ACHN (cell line): Measurements from ENCODE around the gene GPC5.

Experiments used
- DNase-seq: peaks from one replicate; pipeline ENCODE4 v3.0.0-alpha.2; 2015
- in situ Hi-C: cut with HindIII; loops from 2 replicates; pipeline ENCODE4 v1.10.0; 2017; ENCODE audit warnings: low sequenced_read_pairs, low pct_ligation_motif_present, low pct_unique_long_range_greater_than_20kb

The GPC5 gene

GRCh38 chr13:92781965-92782690 is 1383.7 kb downstream of the GPC5 start:
- DNase-seq = no peak
- in situ Hi-C loops = no loop called here

- in situ Hi-C loops = no loop called here
- no peak for DNase-seq
These were observed 1404.4 kb downstream of the GPC5 start for GRCh38 chr13:92802776-92803175.

GRCh38 chr13:92804346-92804745 is 1405.9 kb downstream of the GPC5 start:
- in situ Hi-C loops = no loop called here
- no peak for DNase-seq

GRCh38 chr13:92804926-92805325 is 1406.5 kb downstream of the GPC5 start:
- in situ Hi-C loops = no loop called here
- DNase-seq = no peak

GRCh38 chr13:92805766-92806165 is 1407.3 kb downstream of the GPC5 start:
- in situ Hi-C loops = no loop called here
- no peak for DNase-seq

- peak; percentile 78 for DNase-seq
- in situ Hi-C loops = no loop called here
These were observed 1407.8 kb downstream of the GPC5 start for GRCh38 chr13:92806215-92806614.

- no peak for DNase-seq
- in situ Hi-C loops = no loop called here
These were observed 1408.9 kb downstream of the GPC5 start for GRCh38 chr13:92807353-92807752.

GRCh38 chr13:92807966-92808365 is 1409.5 kb downstream of the GPC5 start:
- in situ Hi-C loops = no loop called here
- no peak for DNase-seq

- DNase-seq = no peak
- in situ Hi-C loops = no loop called here
These were observed 1422.9 kb downstream of the GPC5 start for GRCh38 chr13:92821324-92821723.

- no peak for DNase-seq
These were observed 1424.6 kb downstream of the GPC5 start for GRCh38 chr13:92823059-92823458.

GRCh38 chr13:92825938-92826596 is 1427.6 kb downstream of the GPC5 start:
- DNase-seq = no peak
- in situ Hi-C loops = no loop called here

More at GRCh38 chr13:92823059-92823458, 1424.6 kb downstream of the GPC5 start:
- in situ Hi-C loops = no loop called here

GRCh38 chr13:92827503-92827902 is 1429.1 kb downstream of the GPC5 start:
- in situ Hi-C loops = no loop called here
- DNase-seq = no peak

- in situ Hi-C loops = no loop called here
- no peak for DNase-seq
These were observed 1431.5 kb downstream of the GPC5 start for GRCh38 chr13:92829930-92830329.

- no peak for DNase-seq
- in situ Hi-C loops = no loop called here
These were observed 1432.4 kb downstream of the GPC5 start for GRCh38 chr13:92830821-92831220.

- DNase-seq = no peak
- in situ Hi-C loops = no loop called here
These were observed 1434.7 kb downstream of the GPC5 start for GRCh38 chr13:92833071-92833470.

- no peak for DNase-seq
- in situ Hi-C loops = no loop called here
These were observed 1437.8 kb downstream of the GPC5 start for GRCh38 chr13:92836171-92836570.

- DNase-seq = peak; percentile 94
These were observed 1440.4 kb downstream of the GPC5 start for GRCh38 chr13:92838786-92839185.

GRCh38 chr13:92842145-92842544 is 1443.7 kb downstream of the GPC5 start:
- in situ Hi-C loops = no loop called here
- DNase-seq = peak; percentile 81

More at GRCh38 chr13:92838786-92839185, 1440.4 kb downstream of the GPC5 start:
- in situ Hi-C loops = no loop called here

- peak; percentile 73 for DNase-seq
- in situ Hi-C loops = no loop called here
These were observed 1445.1 kb downstream of the GPC5 start for GRCh38 chr13:92843549-92843948.

- in situ Hi-C loops = no loop called here
- peak; percentile 82 for DNase-seq
These were observed 1451.0 kb downstream of the GPC5 start for GRCh38 chr13:92849381-92849780.
